Measurements from ENCODE around the gene KAT5.
A peak's percentile ranks its signal among the peaks of the same experiment; 100 is the strongest.
"Not testable (repeated sequence)": the region's sequence is repeated elsewhere in the genome, so short reads cannot be mapped to it uniquely, and the experiment has no call there.

Gene KAT5

GRCh38 chr11:65711785-65712632 is at the start of gene KAT5:
Gene KAT5, plus strand, starts transcription at chr11:65712252. Its CDS starts 16 bp downstream, at chr11:65712268.
- DNase-seq: peak; percentile 95

DNA sequence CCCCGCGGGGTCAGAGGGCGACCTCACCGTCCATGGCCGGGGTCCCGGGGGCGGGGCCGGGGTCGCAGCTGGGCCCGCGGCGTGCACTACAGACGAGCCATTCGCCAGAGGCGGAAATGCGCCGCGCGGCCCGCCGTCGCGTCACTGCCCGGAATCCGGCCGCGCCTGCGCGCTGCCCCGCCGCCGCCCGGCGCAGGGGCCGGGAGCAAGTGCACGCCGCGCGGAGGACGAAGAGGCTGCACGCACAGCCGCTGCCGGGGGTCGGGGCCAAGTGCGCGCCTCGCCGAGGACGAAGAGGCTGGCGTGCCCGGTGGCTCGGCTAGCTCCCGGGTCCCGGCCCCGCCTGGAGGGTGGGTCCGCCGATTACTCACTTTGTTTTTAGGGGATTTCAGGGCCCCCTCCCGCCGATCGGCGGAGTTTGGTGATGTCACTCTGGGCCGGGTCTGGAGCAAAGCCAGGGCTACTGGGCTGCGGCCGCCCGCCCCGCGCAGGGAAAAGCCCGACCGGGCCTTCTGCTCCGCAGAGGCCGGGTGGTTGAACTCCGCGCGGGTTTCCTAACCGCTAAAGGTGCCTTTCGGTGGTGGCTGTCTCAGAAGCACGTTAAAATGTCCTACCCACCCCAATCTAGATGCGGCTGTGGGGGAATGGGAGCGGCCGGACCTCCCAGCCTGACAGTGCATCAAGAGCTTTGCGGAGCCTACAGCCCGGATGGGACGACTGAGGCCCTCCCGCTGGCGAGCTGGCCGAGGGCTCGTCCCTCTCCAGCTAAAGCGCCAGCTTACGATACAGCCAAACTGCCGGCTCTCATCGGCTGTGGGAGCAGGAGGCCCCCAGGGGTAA is 49.0 kb upstream of the KAT5 start, which contains the start of gene RELA:
TSS of gene RELA (minus strand) at position 118 of the 840 bp plus-strand sequence. CDS start at position 34, 84 bp downstream.
- peak; percentile 72 for DNase-seq

- no peak for DNase-seq
Observed at GRCh38 chr11:65663639-65664200, 48.3 kb upstream of the KAT5 start.

DNA sequence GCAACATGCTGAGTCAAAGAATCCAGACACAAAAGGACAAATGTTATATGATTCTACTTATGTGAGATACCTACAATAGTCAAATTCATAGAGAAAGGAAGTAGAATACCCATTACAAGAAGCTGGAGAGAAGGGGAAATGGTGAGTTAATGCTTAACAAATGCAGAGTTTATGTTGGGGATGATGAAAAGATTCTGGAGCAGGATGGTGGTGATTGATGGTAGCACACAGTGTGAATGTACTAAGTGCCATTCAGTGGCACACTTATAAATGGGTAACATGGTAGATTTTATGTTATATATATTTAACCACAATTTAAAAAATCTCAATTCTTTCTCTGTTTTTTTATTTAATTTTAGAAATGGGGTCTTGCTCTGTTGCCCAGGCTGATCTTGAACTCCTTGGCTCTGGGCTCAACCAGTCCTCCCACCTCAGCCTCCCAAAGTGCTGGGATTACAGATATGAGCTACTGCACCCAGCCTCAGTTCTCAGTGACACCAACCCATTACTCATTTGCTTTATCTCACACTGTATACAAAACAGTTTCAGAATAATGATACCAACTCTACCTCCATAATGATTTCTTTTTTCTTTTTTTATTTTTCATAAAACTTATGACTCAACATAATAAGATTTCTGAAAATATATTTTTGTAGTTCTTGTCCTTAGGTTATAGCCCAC is 39.7 kb upstream of the KAT5 start:
- DNase-seq: no peak

- no peak for DNase-seq
Observed at GRCh38 chr11:65672982-65673381, 39.1 kb upstream of the KAT5 start.

DNA sequence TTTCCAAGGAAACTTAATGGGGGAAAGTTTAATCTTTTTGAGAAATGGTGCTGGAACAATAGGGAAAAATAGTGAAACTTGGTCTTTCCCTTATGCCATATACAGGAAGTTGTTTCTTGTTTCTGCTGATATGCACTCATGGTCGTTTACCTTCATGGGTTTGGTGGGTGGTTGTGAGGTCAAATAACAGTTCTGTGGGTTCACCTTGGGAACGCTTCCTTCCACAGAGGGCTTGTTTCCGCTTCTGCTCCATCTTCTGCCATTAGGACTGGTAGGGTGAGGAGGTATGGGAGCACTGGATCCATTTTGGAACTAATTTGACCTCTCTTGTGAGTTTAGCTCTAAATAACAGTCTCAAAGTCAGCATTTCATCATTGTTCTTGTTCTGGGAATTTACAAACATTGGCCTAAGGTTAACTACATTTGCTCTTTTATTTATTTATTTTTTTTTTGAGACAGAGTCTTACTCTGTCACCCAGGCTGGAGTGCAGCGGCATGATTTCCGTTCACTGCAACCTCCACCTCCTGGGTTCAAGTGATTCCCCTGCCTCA is 31.8 kb upstream of the KAT5 start:
- DNase-seq: no peak

DNA sequence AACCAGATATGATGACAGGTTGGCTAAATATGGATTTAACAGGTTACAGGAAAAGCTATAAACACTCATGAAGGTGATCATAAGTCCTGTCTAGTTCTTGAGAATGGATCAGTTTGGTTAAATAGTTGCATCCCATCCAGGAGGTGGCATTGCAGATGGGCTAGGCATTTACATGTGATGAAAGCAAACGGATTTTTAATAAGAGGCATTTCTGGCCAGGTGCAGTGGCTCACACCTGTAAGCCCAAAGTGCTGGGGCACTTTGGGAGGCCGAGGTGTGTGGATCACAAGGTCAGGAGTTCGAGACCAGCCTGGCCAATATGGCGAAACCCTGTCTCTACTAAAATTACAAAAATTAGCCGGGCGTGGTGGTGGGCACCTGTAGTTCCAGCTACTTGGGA is 28.6 kb upstream of the KAT5 start:
- not testable (repeated sequence) for DNase-seq

GRCh38 chr11:65685981-65686380 is 26.1 kb upstream of the KAT5 start:
- DNase-seq: no peak

DNA sequence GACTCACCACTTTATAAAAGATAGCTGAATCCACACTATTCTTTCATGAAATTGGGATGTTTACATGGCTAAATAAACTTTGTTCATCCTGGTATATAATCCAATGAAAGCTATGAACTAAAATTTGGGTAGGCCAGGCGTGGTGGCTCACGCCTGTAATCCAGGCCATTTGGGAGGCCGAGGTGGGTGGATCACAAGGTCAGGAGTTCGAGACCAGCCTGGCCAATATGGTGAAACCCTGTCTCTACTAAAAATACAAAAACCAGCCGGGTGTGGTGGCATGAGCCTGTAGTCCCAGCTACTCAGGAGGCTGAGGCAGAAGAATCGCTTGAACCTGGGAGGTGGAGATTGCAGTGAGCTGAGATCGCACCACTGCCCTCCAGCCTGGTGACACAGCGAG is 20.2 kb upstream of the KAT5 start:
- not testable (repeated sequence) for DNase-seq

- no peak for DNase-seq
Observed at GRCh38 chr11:65692367-65692766, 19.7 kb upstream of the KAT5 start.

DNA sequence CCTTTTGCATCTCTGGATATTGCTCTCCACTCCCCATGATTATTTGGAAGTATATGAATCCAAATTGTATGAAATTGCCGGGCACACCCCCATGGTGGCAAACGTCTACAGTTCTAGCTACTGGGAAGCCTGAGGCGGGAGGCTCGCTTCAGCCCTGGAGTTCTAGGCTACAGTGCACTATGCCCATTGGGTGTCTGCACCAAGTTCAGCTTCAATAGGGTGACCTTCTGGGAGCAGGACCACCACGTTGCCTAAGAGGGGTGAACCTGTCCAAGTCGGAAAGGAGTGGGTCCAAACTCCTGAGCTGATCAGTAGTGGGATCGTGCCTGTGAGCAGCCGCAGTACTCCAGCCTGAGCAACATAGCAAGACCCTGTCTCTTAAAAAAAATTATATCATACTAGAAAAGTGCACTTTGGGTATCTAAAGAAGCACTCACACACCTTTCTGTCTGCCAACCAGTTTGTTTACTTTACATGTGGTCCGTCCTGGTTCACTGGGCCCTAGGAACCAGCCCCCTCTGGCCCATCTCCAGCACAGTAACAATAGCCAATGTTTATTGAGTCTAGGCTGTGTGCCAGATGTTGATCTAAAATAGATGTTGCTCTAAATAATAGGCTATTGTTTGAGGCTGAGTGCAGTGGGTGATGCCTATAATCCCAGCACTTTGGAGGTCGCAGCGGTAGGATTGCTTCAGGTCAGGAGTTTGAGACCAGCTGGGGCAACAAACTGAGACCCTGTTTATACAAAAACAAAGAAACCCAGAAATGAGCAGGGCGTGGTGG is 16.4 kb upstream of the KAT5 start:
- DNase-seq: peak; percentile 49

GRCh38 chr11:65696802-65697552 is 15.1 kb upstream of the KAT5 start:
- DNase-seq: no peak

DNA sequence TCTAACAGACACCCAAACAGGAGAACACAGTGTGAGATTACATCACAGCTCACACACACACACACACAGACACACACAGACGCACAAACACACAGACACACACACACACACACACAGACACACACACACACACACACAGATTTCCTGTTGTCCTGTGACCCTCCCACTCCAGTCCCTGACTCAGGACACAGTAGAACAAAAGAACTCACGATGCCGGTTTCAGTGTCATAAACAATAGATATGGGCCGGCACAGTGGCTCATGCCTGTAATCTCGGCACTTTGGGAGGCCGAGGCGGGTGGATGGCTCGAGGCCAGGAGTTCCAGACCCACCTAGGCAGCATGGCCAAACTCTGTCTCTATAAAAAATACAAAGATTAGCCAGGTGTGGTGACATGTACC is 13.8 kb upstream of the KAT5 start:
- no peak for DNase-seq

- DNase-seq: no peak
Observed at GRCh38 chr11:65699306-65699705, 12.7 kb upstream of the KAT5 start.

- no peak for DNase-seq
Observed at GRCh38 chr11:65700399-65700798, 11.7 kb upstream of the KAT5 start.

GRCh38 chr11:65701686-65702085 is 10.4 kb upstream of the KAT5 start:
- DNase-seq: no peak

- no peak for DNase-seq
Observed at GRCh38 chr11:65703846-65704245, 8.2 kb upstream of the KAT5 start.

GRCh38 chr11:65706303-65706763 is 5.7 kb upstream of the KAT5 start:
- not testable (repeated sequence) for DNase-seq

DNA sequence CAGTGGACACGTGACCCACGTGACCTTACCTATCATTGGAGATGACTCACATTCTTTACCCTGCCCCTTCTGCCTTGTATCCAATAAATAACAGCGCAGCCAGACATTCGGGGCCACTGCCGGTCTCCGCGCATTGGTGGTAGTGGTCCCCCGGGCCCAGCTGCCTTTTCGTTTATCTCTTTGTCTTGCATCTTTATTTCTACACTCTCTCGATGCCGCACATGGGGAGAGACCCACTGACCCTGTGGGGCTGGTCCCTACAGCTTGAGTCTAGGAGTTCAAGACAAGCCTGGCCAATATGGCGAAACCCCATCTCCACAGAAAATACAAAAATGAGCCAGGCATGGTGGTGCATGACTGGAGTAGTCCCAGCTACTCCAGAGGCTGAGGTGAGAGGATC is 5.0 kb upstream of the KAT5 start:
- not testable (repeated sequence) for DNase-seq

GRCh38 chr11:65708451-65708850 is 3.6 kb upstream of the KAT5 start:
- no peak for DNase-seq

GRCh38 chr11:65709661-65710060 is 2.4 kb upstream of the KAT5 start:
- DNase-seq: no peak
